ENCODE data around the gene USF3. TPM values are rescaled to one million over a fixed set of nuclear protein-coding genes. Genes with fewer than 3 reads are reported as not detected.
"Not testable (repeated sequence)": the region's sequence is repeated elsewhere in the genome, so short reads cannot be mapped to it uniquely, and the experiment has no call there.

Gene USF3
- total RNA-seq, 2 donors from 2014 or later: 22.2 to 25.3 TPM

GRCh38 chr3:113649174-113649845 is 47.1 kb downstream of the USF3 start:
- no peak for TF ChIP-seq CTCF (IDR thresholded peaks at IDR 0.05)
- no peak for TF ChIP-seq POLR2AphosphoS5 (IDR thresholded peaks at IDR 0.05)
- no peak for TF ChIP-seq POLR2A (IDR thresholded peaks at IDR 0.05)
- Histone ChIP-seq H3K4me3 (no peak overlapping the region), H3K4me1 (replicated peaks) (no peaks in the 10 kb centered on the region), H3K36me3 (no peaks in the 10 kb centered on the region), H3K9me3 (no peaks in the 10 kb centered on the region), H3K27me3 (replicated peaks; ENCODE audit: insufficient read depth) (no peaks in the 10 kb centered on the region), H3K27ac (no peak overlapping the region)
- no peak for DNase-seq (ENCODE audit: low spot score)
- intact Hi-C loops (cut with DNase I): no loop called here
- WGBS: 72% methylated on average over 6 of the region's 6 CpGs

GRCh38 chr3:113648524-113648923 is 47.9 kb downstream of the USF3 start:
- H3K9me3 ChIP-seq: no peaks in the 10 kb centered on the region
- H3K27ac ChIP-seq: no peak overlapping the region
- no peak overlapping the region for H3K4me3 ChIP-seq
- no peaks in the 10 kb centered on the region for H3K36me3 ChIP-seq
- H3K27me3 ChIP-seq (replicated peaks; ENCODE audit: insufficient read depth): no peaks in the 10 kb centered on the region
- intact Hi-C loops (cut with DNase I): no loop called here
- no peak for DNase-seq (ENCODE audit: low spot score)
- TF ChIP-seq POLR2A (IDR thresholded peaks at IDR 0.05) (no peak), CTCF (IDR thresholded peaks at IDR 0.05) (no peak), POLR2AphosphoS5 (IDR thresholded peaks at IDR 0.05) (no peak)
- no peaks in the 10 kb centered on the region for H3K4me1 ChIP-seq (replicated peaks)

- H3K27me3 ChIP-seq (replicated peaks; ENCODE audit: insufficient read depth): no peaks in the 10 kb centered on the region
- 96% methylated on average over 7 of the region's 7 CpGs for WGBS
- H3K4me1 ChIP-seq (replicated peaks): no peaks in the 10 kb centered on the region
- H3K27ac ChIP-seq: no peak overlapping the region
- TF ChIP-seq POLR2AphosphoS5 (IDR thresholded peaks at IDR 0.05) (no peak), CTCF (IDR thresholded peaks at IDR 0.05) (no peak), POLR2A (IDR thresholded peaks at IDR 0.05) (no peak)
- intact Hi-C loops (cut with DNase I): no loop called here
- H3K36me3 ChIP-seq: no peaks in the 10 kb centered on the region
- no peak for DNase-seq (ENCODE audit: low spot score)
- H3K9me3 ChIP-seq: no peaks in the 10 kb centered on the region
- no peak overlapping the region for H3K4me3 ChIP-seq
Observed at GRCh38 chr3:113643583-113643982, 52.9 kb downstream of the USF3 start.

GRCh38 chr3:113638910-113639309 is 57.5 kb downstream of the USF3 start:
- Histone ChIP-seq H3K4me1 (replicated peaks) (no peaks in the 10 kb centered on the region), H3K9me3 (no peaks in the 10 kb centered on the region), H3K36me3 (no peaks in the 10 kb centered on the region), H3K27ac (no peak overlapping the region), H3K4me3 (no peak overlapping the region), H3K27me3 (replicated peaks; ENCODE audit: insufficient read depth) (no peaks in the 10 kb centered on the region)
- WGBS: 91% methylated on average over 3 of the region's 3 CpGs
- no peak for DNase-seq (ENCODE audit: low spot score)
- TF ChIP-seq CTCF (IDR thresholded peaks at IDR 0.05): no peak
- intact Hi-C loops (cut with DNase I): no loop called here

GRCh38 chr3:113637756-113638155 is 58.7 kb downstream of the USF3 start:
- no peak overlapping the region for H3K4me3 ChIP-seq
- no peaks in the 10 kb centered on the region for H3K4me1 ChIP-seq (replicated peaks)
- intact Hi-C loops (cut with DNase I): no loop called here
- no peaks in the 10 kb centered on the region for H3K27me3 ChIP-seq (replicated peaks; ENCODE audit: insufficient read depth)
- H3K36me3 ChIP-seq: no peaks in the 10 kb centered on the region
- no peak for DNase-seq (ENCODE audit: low spot score)
- no peaks in the 10 kb centered on the region for H3K9me3 ChIP-seq
- TF ChIP-seq CTCF (IDR thresholded peaks at IDR 0.05) (no peak), POLR2AphosphoS5 (IDR thresholded peaks at IDR 0.05) (no peak), POLR2A (IDR thresholded peaks at IDR 0.05) (no peak)
- WGBS: 95% methylated on average over 14 of the region's 14 CpGs
- H3K27ac ChIP-seq: no peak overlapping the region

GRCh38 chr3:113636034-113636433 is 60.4 kb downstream of the USF3 start:
- H3K9me3 ChIP-seq; H3K27me3 ChIP-seq (replicated peaks; ENCODE audit: insufficient read depth); H3K27ac ChIP-seq; H3K4me1 ChIP-seq (replicated peaks); intact Hi-C loops (cut with DNase I); H3K36me3 ChIP-seq; DNase-seq (ENCODE audit: low spot score); H3K4me3 ChIP-seq: not testable (repeated sequence)
- WGBS: 94% methylated on average over 7 of the region's 7 CpGs
